HG02970 (cell line): ENCODE results near the gene CHST7.

Source experiments
- ATAC-seq: cut with Tn5 transposase; IDR thresholded peaks from one replicate; pipeline ENCODE4 v1.9.1; 2021; ENCODE audit warnings: mild to moderate bottlenecking, moderate library complexity, moderate number of reproducible peaks; ENCODE audit not compliant: unreplicated experiment, low FRiP score

The CHST7 gene

GRCh38 chrX:46572340-46572936, 1.1 kb upstream of the CHST7 start:
- no peak for ATAC-seq

- no peak for ATAC-seq
Measured at GRCh38 chrX:46573892-46574773, 568 bp downstream of the CHST7 start.

- ATAC-seq, result no peak
Measured at GRCh38 chrX:46574774-46575381, 1.3 kb downstream of the CHST7 start.

- ATAC-seq, result no peak
Measured at GRCh38 chrX:46575586-46575985, 2.0 kb downstream of the CHST7 start.

- no peak for ATAC-seq
Measured at GRCh38 chrX:46575991-46576392, 2.4 kb downstream of the CHST7 start.

GRCh38 chrX:46576458-46576857, 2.9 kb downstream of the CHST7 start:
- no peak for ATAC-seq

- no peak for ATAC-seq
Measured at GRCh38 chrX:46577221-46578005, 3.8 kb downstream of the CHST7 start.

GRCh38 chrX:46579250-46579649, 5.7 kb downstream of the CHST7 start:
- ATAC-seq, result no peak

- no peak for ATAC-seq
Measured at GRCh38 chrX:46580613-46581012, 7.0 kb downstream of the CHST7 start.

GRCh38 chrX:46582325-46582724, 8.8 kb downstream of the CHST7 start:
- no peak for ATAC-seq

GRCh38 chrX:46582966-46583365, 9.4 kb downstream of the CHST7 start:
- ATAC-seq, result no peak

- ATAC-seq, result no peak
Measured at GRCh38 chrX:46584736-46585135, 11.2 kb downstream of the CHST7 start.

GRCh38 chrX:46587158-46587557, 13.6 kb downstream of the CHST7 start:
- ATAC-seq, result no peak

- ATAC-seq, result no peak
Measured at GRCh38 chrX:46587753-46588171, 14.2 kb downstream of the CHST7 start.

- ATAC-seq, result no peak
Measured at GRCh38 chrX:46588263-46588662, 14.7 kb downstream of the CHST7 start.

- ATAC-seq, result no peak
Measured at GRCh38 chrX:46589977-46590723, 16.6 kb downstream of the CHST7 start.

- no peak for ATAC-seq
Measured at GRCh38 chrX:46595084-46595483, 21.5 kb downstream of the CHST7 start.

- no peak for ATAC-seq
Measured at GRCh38 chrX:46597208-46597607, 23.6 kb downstream of the CHST7 start.

GRCh38 chrX:46597771-46598170, 24.2 kb downstream of the CHST7 start:
- ATAC-seq, result no peak

GRCh38 chrX:46599051-46599560, 25.5 kb downstream of the CHST7 start:
- no peak for ATAC-seq
